GM21367 (cell line): Measurements from ENCODE around the gene LOXL4.

Source experiments
- ATAC-seq: cut with Tn5 transposase; IDR thresholded peaks from one replicate; pipeline ENCODE4 v1.9.1; 2021; ENCODE audit not compliant: unreplicated experiment

Gene LOXL4

GRCh38 chr10:98201760-98202159, 66.2 kb downstream of the LOXL4 start:
- ATAC-seq: no peak
